Neuronal stem cell (in vitro differentiated cells): ENCODE results near the gene MAFB.

Experiments
- DNase-seq: peaks from one replicate; pipeline ENCODE4 v3.0.0-alpha.2; 2013; ENCODE audit warnings: low spot score
- H2AFZ ChIP-seq: one replicate; pipeline ENCODE4 v1.6.1; 2013; ENCODE audit warnings: mild to moderate bottlenecking, low read length, inconsistent platforms
- H2AK5ac ChIP-seq: 2 replicates; pipeline ENCODE4 v1.6.1; 2013; ENCODE audit warnings: low read depth, mild to moderate bottlenecking, inconsistent platforms, low read length, moderate library complexity, mixed read lengths
- H2BK120ac ChIP-seq: 2 replicates; pipeline ENCODE4 v1.6.1; 2013; ENCODE audit warnings: low read depth, mild to moderate bottlenecking, inconsistent platforms, low read length, moderate library complexity, mixed read lengths
- H2BK12ac ChIP-seq: one replicate; pipeline ENCODE4 v1.6.1; 2013; ENCODE audit warnings: low read length, inconsistent platforms
- H2BK15ac ChIP-seq: 2 replicates; pipeline ENCODE4 v1.6.1; 2013; ENCODE audit warnings: mild to moderate bottlenecking, low read length, inconsistent platforms, mixed read lengths
- H2BK5ac ChIP-seq: one replicate; pipeline ENCODE4 v1.6.1; 2013; ENCODE audit warnings: inconsistent platforms, mild to moderate bottlenecking, low read length, moderate library complexity
- H3K14ac ChIP-seq: one replicate; pipeline ENCODE4 v1.6.1; 2013; ENCODE audit warnings: low read length, inconsistent platforms
- H3K18ac ChIP-seq: 2 replicates; pipeline ENCODE4 v1.6.1; 2013; ENCODE audit warnings: low read length, inconsistent platforms
- H3K23ac ChIP-seq: 2 replicates; pipeline ENCODE4 v1.6.1; 2013; ENCODE audit warnings: low read depth, mild to moderate bottlenecking, mixed read lengths, low read length, inconsistent platforms; ENCODE audit not compliant: poor library complexity
- H3K27ac ChIP-seq: replicated peaks from 3 replicates; pipeline ENCODE4 v1.5.1; 2013; ENCODE audit warnings: low read length, inconsistent platforms
- H3K27me3 ChIP-seq, 3 experiments: 2 replicates each; pipeline ENCODE4 v1.6.1; 2013; ENCODE audit warnings: low read length in 3 of 3, mild to moderate bottlenecking in 2 of 3, inconsistent platforms in 1 of 3, low read depth in 1 of 3, mixed read lengths in 1 of 3, moderate library complexity in 1 of 3; ENCODE audit not compliant: control insufficient read depth in 3 of 3, insufficient read depth in 3 of 3
- H3K36me3 ChIP-seq, 2 donors: replicated peaks in 1 of 2; 2 replicates each; pipeline ENCODE4 v1.6.1; 2013; ENCODE audit warnings: low read length in 2 of 2; ENCODE audit not compliant: control insufficient read depth in 2 of 2, insufficient read depth in 2 of 2
- H3K4ac ChIP-seq: 2 replicates; pipeline ENCODE4 v1.6.1; 2013; ENCODE audit warnings: inconsistent platforms, mild to moderate bottlenecking, low read length, moderate library complexity
- H3K4me1 ChIP-seq, 2 donors: 1 replicate in 1 of 2; 2 replicates in 1 of 2; pipeline ENCODE4 v1.6.1; 2013; ENCODE audit warnings: low read length in 2 of 2, low read depth in 1 of 2; ENCODE audit not compliant: control insufficient read depth in 2 of 2, insufficient read depth in 1 of 2
- H3K4me2 ChIP-seq: one replicate; pipeline ENCODE4 v1.6.1; 2013; ENCODE audit warnings: mild to moderate bottlenecking, low read length, inconsistent platforms; ENCODE audit not compliant: insufficient read depth, poor library complexity, severe bottlenecking
- H3K4me3 ChIP-seq, 2 donors: 2 replicates each; pipeline ENCODE4 v1.5.1; 2013; ENCODE audit warnings: low read length in 2 of 2, mild to moderate bottlenecking in 2 of 2, inconsistent platforms in 1 of 2, moderate library complexity in 1 of 2
- H3K79me1 ChIP-seq: one replicate; pipeline ENCODE4 v1.6.1; 2013; ENCODE audit warnings: low read depth, mild to moderate bottlenecking, inconsistent platforms, low read length, moderate library complexity
- H3K9ac ChIP-seq: one replicate; pipeline ENCODE4 v1.6.1; 2013; ENCODE audit warnings: mild to moderate bottlenecking, low read depth, low read length, inconsistent platforms; ENCODE audit not compliant: poor library complexity
- H3K9me3 ChIP-seq, 2 donors: replicated peaks in 1 of 2; 2 replicates each; pipeline versions ENCODE3 to v1.6.1; 2013; ENCODE audit warnings: low read length in 2 of 2, mild to moderate bottlenecking in 2 of 2, inconsistent platforms in 1 of 2, low read depth in 1 of 2, mixed read lengths in 1 of 2, moderate library complexity in 1 of 2; ENCODE audit not compliant: control insufficient read depth in 2 of 2, insufficient read depth in 1 of 2
- H4K8ac ChIP-seq: one replicate; pipeline ENCODE4 v1.6.1; 2013; ENCODE audit warnings: low read depth, mild to moderate bottlenecking, inconsistent platforms, low read length, moderate library complexity
- H4K91ac ChIP-seq: one replicate; pipeline ENCODE4 v1.6.1; 2013; ENCODE audit warnings: low read length, low read depth, mild to moderate bottlenecking, inconsistent platforms; ENCODE audit not compliant: poor library complexity
- WGBS, 2 donors: extraction: QIAGEN DNeasy Blood & Tissue Kit; methylation state at CpG; one replicate each; pipeline ENCODE4 v1.1.7; 2013; ENCODE audit warnings: missing lambda C conversion rate in 2 of 2, mixed read lengths in 1 of 2; ENCODE audit not compliant: insufficient read length in 2 of 2, insufficient replicate concordance in 1 of 2; ENCODE audit errors: extremely low coverage in 2 of 2; 5-methylcytosine and 5-hydroxymethylcytosine counted together

Gene MAFB

DNA sequence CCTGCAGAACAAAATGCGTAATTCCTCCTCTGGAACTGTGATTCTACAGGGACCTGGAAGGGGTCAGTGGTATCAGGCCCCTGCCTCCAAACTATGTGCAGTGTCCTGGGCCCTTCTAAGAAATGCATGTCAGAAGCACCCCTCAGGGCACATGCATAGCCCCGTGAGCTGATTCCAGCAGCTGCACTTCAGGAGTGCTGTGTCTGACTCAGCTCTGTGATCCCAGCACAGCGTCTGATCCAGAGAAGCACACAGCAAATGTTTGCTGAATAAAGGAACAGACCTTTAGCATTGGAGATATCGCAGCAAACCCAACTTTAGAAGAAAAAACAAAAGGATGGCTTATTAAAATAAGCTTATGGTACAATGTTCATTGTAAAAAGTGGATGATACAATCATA is 15.8 kb upstream of the MAFB start:
- H2BK12ac ChIP-seq: no peak overlapping the region
- H3K23ac ChIP-seq: no peak overlapping the region

DNA sequence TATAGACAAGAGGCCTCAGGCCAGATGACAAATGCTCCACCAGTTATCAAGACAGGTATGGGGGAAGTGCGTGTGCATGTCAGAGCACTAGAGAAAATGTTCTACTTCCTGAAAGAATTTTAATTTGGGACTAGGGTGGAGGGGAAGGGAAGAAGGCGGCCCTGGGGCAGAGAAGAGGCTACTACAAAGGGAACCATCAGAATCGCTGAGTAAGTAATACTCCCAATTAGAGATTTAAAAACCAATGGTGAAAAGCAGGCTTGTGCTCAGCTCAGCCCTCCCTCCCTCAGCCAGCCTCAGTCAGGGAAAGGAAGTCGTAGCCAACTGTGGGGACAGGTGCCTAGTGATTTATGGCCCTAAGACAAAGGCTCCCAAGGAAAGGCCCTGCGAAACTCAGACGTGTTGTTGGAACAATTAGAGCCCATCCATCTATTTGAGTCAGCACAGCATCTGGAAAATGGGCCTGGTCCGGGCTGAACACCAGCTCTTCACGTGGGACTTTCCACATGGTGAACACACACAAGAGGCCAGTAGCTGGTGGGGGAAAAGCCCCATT is 15.0 kb upstream of the MAFB start:
- no peak overlapping the region for H4K91ac ChIP-seq
- no peak overlapping the region for H3K27ac ChIP-seq
- peaks cover 0 to 17% of the 10 kb centered on the region in 2 donors for H3K4me1 ChIP-seq
- no peak overlapping the region for H2BK12ac ChIP-seq
- no peak overlapping the region for H3K4me3 ChIP-seq
- H3K27me3 ChIP-seq: no peaks in the 10 kb centered on the region
- no peak overlapping the region for H2BK5ac ChIP-seq
- no peaks in the 10 kb centered on the region for H3K79me1 ChIP-seq
- H4K8ac ChIP-seq: no peak overlapping the region
- H2AFZ ChIP-seq: no peak overlapping the region
- H3K9ac ChIP-seq: no peak overlapping the region
- H3K36me3 ChIP-seq: no peaks in the 10 kb centered on the region
- H3K4ac ChIP-seq: no peak overlapping the region
- no peak overlapping the region for H3K4me2 ChIP-seq
- H2BK120ac ChIP-seq: no peak overlapping the region
- no peaks in the 10 kb centered on the region for H3K9me3 ChIP-seq
- no peak overlapping the region for H3K23ac ChIP-seq
- WGBS, 2 donors: no CpG with 5 or more reads among the region's 8 CpGs
- H2AK5ac ChIP-seq: no peak overlapping the region
- no peak overlapping the region for H2BK15ac ChIP-seq
- no peak overlapping the region for H3K14ac ChIP-seq
- no peak overlapping the region for H3K18ac ChIP-seq
- no peak for DNase-seq

More for the DNA sequence above, 15.8 kb upstream of the MAFB start:
- Histone ChIP-seq H2BK15ac (no peak overlapping the region), H3K9ac (no peak overlapping the region), H3K36me3 (no peaks in the 10 kb centered on the region), H3K4me1 (peaks cover 0 to 17% of the 10 kb centered on the region in 2 donors), H2BK5ac (no peak overlapping the region), H4K91ac (no peak overlapping the region), H3K4me2 (no peak overlapping the region), H2AK5ac (no peak overlapping the region), H4K8ac (no peak overlapping the region), H3K18ac (no peak overlapping the region), H3K27ac (no peak overlapping the region), H3K27me3 (no peaks in the 10 kb centered on the region), H3K79me1 (no peaks in the 10 kb centered on the region), H3K14ac (no peak overlapping the region), H3K4me3 (no peak overlapping the region), H2BK120ac (no peak overlapping the region), H2AFZ (no peak overlapping the region), H3K9me3 (no peaks in the 10 kb centered on the region), H3K4ac (no peak overlapping the region)
- DNase-seq: no peak
- no CpG with 5 or more reads among the region's 4 CpGs for WGBS, 2 donors

DNA sequence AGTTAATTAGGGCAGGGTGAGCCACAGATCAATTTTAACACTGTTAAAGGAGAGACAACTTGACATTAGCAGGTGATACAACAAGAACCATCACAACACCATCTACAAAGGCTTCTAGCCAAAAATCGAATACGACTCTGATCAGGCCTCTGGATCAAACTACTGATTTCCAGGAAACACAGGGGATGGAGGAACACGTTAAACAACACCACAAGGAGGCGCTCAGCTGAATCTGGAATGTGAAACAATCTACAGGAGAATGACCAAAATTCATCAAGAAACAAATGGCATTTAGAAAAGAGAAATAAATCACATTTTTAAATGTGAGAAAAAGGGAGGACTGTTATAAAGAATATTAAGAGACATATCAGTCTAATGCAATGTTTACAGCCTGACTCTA is 13.5 kb upstream of the MAFB start:
- H3K4me1 ChIP-seq: peaks cover 0 to 12% of the 10 kb centered on the region in 2 donors

DNA sequence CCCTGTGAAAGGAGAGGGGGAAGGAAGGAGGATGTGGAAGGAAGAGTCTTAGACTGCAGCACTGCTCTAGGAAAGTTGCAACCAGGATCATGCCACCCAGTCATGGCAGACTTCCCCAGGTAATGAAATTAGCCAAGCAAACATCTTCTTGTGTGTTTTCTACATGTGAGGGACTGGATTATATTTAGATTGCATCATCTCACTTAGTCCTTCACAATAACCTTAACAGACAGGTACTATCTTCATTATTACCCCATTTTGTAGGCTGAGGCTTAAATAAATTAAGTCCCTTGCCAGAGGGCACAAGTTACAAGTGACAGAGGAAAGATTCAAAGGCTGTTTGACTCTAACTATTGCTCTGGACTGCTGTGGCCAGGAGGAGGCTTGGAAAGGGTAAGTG is 9.7 kb upstream of the MAFB start:
- Histone ChIP-seq H3K9ac (no peak overlapping the region), H4K8ac (no peak overlapping the region), H3K9me3 (no peaks in the 10 kb centered on the region), H3K4me3 (no peak overlapping the region), H2BK12ac (no peak overlapping the region), H2AFZ (no peak overlapping the region), H3K4me2 (no peak overlapping the region), H3K27me3 (peaks cover 0 to 22% (median 12%) of the 10 kb centered on the region in 3 experiments), H3K27ac (no peak overlapping the region), H3K36me3 (no peaks in the 10 kb centered on the region), H3K23ac (no peak overlapping the region), H3K79me1 (no peaks in the 10 kb centered on the region), H2BK5ac (no peak overlapping the region), H2BK15ac (no peak overlapping the region), H4K91ac (no peak overlapping the region), H2BK120ac (no peak overlapping the region), H3K4me1 (no peaks in the 10 kb centered on the region), H3K14ac (no peak overlapping the region), H3K18ac (no peak overlapping the region), H3K4ac (no peak overlapping the region), H2AK5ac (no peak overlapping the region)
- DNase-seq: no peak

More for the DNA sequence above, 13.5 kb upstream of the MAFB start:
- no peak overlapping the region for H2BK12ac ChIP-seq
- DNase-seq: no peak
- no peak overlapping the region for H3K4me2 ChIP-seq
- H2BK120ac ChIP-seq: no peak overlapping the region
- no peaks in the 10 kb centered on the region for H3K79me1 ChIP-seq
- no peak overlapping the region for H3K9ac ChIP-seq
- H3K23ac ChIP-seq: no peak overlapping the region
- H3K27ac ChIP-seq: no peak overlapping the region
- no peaks in the 10 kb centered on the region for H3K36me3 ChIP-seq
- no CpG with 5 or more reads among the region's 4 CpGs for WGBS, 2 donors
- H3K27me3 ChIP-seq: no peaks in the 10 kb centered on the region
- no peak overlapping the region for H3K4ac ChIP-seq
- no peak overlapping the region for H4K8ac ChIP-seq
- H2AFZ ChIP-seq: no peak overlapping the region
- no peak overlapping the region for H2BK5ac ChIP-seq
- no peak overlapping the region for H3K18ac ChIP-seq
- no peaks in the 10 kb centered on the region for H3K9me3 ChIP-seq
- no peak overlapping the region for H2BK15ac ChIP-seq
- H4K91ac ChIP-seq: no peak overlapping the region
- no peak overlapping the region for H2AK5ac ChIP-seq
- no peak overlapping the region for H3K14ac ChIP-seq
- H3K4me3 ChIP-seq: no peak overlapping the region
